Measurements from ENCODE around the gene KLHDC7B. TPM values are rescaled to one million over a fixed set of nuclear protein-coding genes. Genes with fewer than 3 reads are reported as not detected.

The KLHDC7B gene
- total and polyA plus RNA-seq, 2 of the 13 experiments (the other 11 are each of a cell fraction or from before 2014, with no cell fraction given) = 0.11 TPM; not detected in 1

GRCh38 chr22:50569041-50569459, 23.4 kb downstream of the KLHDC7B start (continued):
- no peak for TF ChIP-seq ZXDC (CRISPR knock-in tag; IDR thresholded peaks at IDR 0.05)
- TF ChIP-seq GFI1 (CRISPR knock-in tag; IDR thresholded peaks at IDR 0.05; ENCODE audit: borderline replicate concordance) = no peak
- TF ChIP-seq KDM6A (CRISPR knock-in tag; IDR thresholded peaks at IDR 0.05; ENCODE audit: low read depth) = no peak
- TF ChIP-seq ZBTB43 (CRISPR knock-in tag; conservative IDR thresholded peaks at IDR 0.05) = no peak
- peak; percentile 74 for TF ChIP-seq MLX (CRISPR knock-in tag; IDR thresholded peaks at IDR 0.05)
- no peak for TF ChIP-seq ZNF891 (CRISPR knock-in tag; IDR thresholded peaks at IDR 0.05)
- TF ChIP-seq AGO1 (IDR thresholded peaks at IDR 0.05; ENCODE audit: low read depth, low read length, poor library complexity, severe bottlenecking) = no peak
- no peak for TF ChIP-seq NFYB (CRISPR knock-in tag; IDR thresholded peaks at IDR 0.05)
- no peak for TF ChIP-seq ZBTB7B (CRISPR knock-in tag; IDR thresholded peaks at IDR 0.05)
- no peak for TF ChIP-seq RFXANK (CRISPR knock-in tag; IDR thresholded peaks at IDR 0.05)
- TF ChIP-seq ZNF501 (CRISPR knock-in tag; IDR thresholded peaks at IDR 0.05) = no peak
- peak; percentile 24; the same call in 1 of the 2 replicates for TF ChIP-seq CTCF (CRISPR knock-in tag; IDR thresholded peaks at IDR 0.05)
- no peak for TF ChIP-seq CC2D1A (CRISPR knock-in tag; IDR thresholded peaks at IDR 0.05)
- no peak for TF ChIP-seq ZNF780A (CRISPR knock-in tag; IDR thresholded peaks at IDR 0.05)
- TF ChIP-seq RFX5 (IDR thresholded peaks at IDR 0.05; ENCODE audit: low read depth, low read length) = no peak
- TF ChIP-seq PRMT3 (CRISPR knock-in tag; IDR thresholded peaks at IDR 0.05; ENCODE audit: borderline replicate concordance, low read depth) = no peak
- TF ChIP-seq GATAD2A (CRISPR knock-in tag; IDR thresholded peaks at IDR 0.05) = peak; percentile 69
- TF ChIP-seq DMTF1 (CRISPR knock-in tag; IDR thresholded peaks at IDR 0.05) = no peak
- no peak for TF ChIP-seq IKZF5 (CRISPR knock-in tag; IDR thresholded peaks at IDR 0.05)
